ENCODE measurements around the gene NUP205.
"Not testable (repeated sequence)": the region's sequence is repeated elsewhere in the genome, so short reads cannot be mapped to it uniquely, and the experiment has no call there.

NUP205 gene

GRCh38 chr7:135666846-135667245, 109.1 kb downstream of the NUP205 start:
- no peak for DNase-seq (ENCODE audit: low read depth)

DNA sequence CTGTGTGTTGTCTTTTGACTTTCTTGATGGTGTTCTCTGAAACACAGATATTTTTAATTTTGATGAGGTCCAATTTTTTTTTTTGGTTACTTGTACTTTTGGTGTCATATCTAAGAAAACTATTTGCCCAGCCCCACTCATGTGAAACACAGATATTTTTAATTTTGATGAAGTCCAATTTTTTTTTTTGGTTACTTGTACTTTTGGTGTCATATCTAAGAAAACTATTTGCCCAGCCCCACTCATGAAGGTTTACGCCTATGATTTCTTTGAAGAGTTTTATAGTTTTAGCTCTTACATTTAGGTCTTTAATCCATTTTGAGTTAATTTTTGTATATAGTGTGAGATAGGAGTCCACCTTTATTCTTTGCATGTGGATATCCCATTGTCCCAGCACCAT, 109.9 kb downstream of the NUP205 start:
- not testable (repeated sequence) for DNase-seq (ENCODE audit: low read depth)

GRCh38 chr7:135668852-135669395, 111.2 kb downstream of the NUP205 start:
- DNase-seq (ENCODE audit: low read depth): not testable (repeated sequence)

DNA sequence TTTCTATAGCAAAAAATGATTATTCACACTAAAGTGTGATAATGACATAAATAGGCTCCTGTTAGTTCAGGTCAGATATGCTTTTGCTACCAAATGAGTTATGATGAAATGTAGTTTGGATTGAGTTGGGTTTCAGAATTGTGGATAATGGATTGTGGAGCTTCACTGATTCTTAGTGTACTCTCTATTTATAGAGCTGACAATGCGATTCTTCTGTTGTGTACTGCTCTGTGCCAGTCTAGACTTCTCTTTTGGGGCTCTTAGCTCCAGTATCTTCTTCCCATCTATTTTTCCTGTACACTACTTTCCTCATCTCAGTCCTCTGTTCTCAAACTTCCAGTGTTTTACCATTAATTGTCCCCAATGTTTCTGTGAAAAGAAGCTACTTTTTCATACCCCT, 112.1 kb downstream of the NUP205 start:
- DNase-seq (ENCODE audit: low read depth): no peak

GRCh38 chr7:135670179-135670578, 112.5 kb downstream of the NUP205 start:
- no peak for DNase-seq (ENCODE audit: low read depth)

DNA sequence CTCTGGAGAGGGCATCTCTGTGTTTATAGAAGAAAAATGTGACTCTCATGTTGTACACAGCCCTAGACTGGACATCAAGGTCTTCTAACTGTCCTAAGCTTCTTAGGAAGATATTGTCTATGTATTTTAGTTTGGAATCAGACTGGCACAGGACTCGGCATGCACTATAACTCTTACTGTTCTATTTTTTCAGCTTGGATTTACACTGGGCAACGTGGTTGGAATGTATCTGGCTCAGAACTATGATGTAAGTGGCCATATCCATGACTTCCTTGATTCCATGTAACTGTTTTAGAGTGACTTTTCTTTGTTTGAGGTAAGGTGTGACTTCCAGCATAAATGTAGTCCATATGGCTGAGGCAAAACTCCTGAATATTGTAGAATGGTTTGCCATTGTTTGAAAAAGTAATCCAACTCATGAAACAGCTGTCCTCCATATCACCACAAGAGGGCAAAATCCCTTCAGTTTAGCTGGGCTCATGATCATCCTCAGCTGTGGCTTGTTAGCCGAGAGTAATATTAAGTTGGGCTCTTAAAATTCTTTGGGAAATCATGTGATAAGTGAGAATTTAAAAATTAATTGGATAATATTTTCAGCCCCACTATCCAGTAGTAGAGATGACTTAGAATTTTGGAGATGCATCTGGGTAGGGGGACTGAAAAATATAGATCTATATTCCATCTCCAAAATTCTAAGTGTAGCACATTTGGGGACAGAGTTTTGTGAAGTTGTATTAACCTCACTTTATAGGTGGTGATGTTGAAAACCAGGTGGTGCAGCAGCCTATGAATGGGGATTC, 115.0 kb downstream of the NUP205 start:
- DNase-seq (ENCODE audit: low read depth): no peak

GRCh38 chr7:135673360-135673706, 115.6 kb downstream of the NUP205 start:
- DNase-seq (ENCODE audit: low read depth): no peak

- DNase-seq (ENCODE audit: low read depth): no peak
Measured at GRCh38 chr7:135678612-135679575, 121.2 kb downstream of the NUP205 start.

DNA sequence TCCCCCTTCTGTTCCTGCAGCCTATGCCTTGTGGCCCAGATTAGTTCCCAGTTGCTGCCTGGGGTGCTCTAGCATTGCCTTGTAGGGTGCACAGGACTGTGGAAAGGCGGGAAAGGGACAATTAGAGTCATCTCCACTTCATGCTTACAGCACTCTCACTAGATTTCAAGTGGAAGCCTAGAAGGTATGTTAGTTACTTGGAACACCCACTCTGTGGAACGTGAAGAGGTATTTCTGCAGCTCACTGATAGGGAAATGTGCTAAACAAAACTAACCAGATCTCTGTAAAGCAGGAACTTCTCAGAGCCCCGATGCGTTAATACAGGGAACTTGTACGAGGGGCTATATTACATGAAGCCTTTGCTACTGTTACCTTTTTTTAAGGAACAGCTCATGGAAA, 124.0 kb downstream of the NUP205 start:
- no peak for DNase-seq (ENCODE audit: low read depth)

DNA sequence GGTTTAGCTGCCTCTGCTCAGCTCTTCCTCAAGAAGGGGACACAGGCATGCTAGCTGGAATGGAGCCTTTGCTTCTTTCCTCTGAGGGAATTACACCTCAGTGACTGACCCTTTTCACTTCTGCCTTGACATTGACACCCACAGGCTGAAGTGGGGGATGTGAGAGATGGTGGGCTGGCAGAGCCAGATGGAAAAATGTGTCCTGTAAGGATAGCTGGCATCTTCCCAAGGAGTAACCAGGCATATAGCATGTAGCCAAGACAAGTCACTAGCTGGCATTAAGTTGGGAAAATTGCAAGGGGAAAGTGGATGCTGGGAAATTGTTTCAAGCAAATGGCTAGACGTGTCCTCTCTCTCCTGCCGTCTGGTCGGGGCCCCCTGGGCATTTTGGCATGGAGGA, 124.5 kb downstream of the NUP205 start:
- no peak for DNase-seq (ENCODE audit: low read depth)

DNA sequence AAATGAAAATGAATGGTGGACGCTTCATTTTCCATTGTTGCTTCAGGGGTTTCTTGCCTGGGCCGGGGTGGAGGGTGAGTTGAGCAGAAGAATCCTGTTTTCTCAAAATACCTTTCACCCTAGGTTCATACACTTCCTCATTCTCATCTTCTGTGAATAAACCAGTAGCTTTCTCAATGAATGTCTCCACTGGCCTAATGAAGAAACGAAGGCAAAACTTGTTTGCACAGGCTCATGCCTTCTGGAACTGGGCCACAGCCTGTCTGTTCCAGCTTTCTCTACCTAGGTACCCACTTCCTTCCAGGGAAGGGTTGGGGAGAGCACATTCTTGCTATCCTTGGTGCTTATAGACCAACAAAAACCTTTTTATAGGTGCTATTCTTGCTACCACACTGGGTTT, 125.9 kb downstream of the NUP205 start:
- no peak for DNase-seq (ENCODE audit: low read depth)

DNA sequence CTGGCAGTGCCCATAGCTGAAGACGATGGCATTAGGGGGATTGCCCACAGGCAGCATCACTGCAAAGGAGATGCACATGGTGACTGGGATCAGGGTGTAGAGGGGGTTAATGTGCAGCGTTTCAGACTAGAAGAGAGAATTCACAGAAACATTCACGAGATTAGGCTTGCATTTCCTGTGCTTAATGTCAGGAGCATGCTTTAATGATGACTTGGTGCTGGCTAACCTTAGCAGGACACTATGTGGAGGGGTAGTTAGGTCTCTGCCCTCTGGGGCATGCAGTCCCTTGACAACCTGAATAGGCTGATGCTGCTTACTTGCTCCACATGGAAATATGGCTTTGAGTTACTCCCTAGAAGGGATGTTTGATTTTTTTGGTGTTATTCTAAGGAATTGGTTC, 126.4 kb downstream of the NUP205 start:
- DNase-seq (ENCODE audit: low read depth): no peak

DNA sequence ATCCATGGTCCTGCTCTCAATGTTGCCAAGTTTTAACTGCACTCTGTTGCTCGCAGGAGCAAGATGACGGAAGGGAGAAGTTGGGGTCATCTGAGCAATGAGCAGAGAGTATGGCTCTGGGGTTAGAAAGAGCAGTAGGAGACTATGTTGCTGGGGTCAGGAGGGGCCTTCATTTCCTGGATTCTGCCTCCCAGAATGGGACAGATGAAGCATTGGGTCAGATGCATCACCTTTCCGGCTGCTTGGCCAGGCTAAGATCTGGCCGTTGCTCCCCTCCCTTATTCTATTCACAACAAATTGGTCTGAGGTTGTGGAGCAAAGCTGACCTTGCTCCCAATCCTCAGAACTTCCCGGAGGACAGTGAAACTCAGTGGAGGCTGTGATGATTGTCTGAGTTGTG, 127.0 kb downstream of the NUP205 start:
- DNase-seq (ENCODE audit: low read depth): no peak

DNA sequence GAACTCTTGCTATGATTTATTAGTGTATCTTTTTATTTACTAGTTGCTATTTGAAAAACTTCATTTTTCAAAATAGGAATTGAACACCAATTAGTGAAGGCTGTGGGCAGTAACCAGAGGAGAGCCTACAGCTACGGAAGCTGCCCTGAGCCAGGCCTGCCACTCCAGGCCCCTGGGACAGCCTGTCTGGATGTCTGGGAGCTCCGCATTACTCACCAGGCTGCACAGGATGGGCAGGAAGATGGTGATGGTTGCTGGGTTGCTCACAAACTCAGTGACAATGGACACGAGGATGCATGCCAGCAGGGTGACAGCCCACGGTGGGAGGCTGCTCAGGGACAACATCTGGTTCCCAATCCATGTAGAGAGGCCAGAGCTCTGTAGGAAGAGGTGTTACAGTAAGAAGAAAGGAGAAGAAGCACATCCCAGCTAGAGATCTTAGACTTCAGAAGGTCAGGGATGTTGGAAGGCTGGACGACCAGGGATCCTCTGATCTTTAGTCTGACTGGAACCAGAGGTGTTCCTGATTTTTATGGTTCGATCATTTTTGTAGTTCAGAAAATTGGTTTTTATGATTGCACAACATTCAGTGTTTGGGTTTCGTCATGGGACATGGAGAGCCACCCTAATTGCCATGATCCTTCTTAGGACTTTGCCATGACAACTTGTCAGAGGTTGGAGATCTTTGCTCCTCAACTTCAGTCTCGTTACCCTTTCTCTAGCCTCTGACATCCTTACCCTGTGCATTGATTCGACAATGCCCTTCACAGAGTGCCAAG, 127.8 kb downstream of the NUP205 start:
- no peak for DNase-seq (ENCODE audit: low read depth)

GRCh38 chr7:135687466-135687865, 129.7 kb downstream of the NUP205 start:
- no peak for DNase-seq (ENCODE audit: low read depth)

DNA sequence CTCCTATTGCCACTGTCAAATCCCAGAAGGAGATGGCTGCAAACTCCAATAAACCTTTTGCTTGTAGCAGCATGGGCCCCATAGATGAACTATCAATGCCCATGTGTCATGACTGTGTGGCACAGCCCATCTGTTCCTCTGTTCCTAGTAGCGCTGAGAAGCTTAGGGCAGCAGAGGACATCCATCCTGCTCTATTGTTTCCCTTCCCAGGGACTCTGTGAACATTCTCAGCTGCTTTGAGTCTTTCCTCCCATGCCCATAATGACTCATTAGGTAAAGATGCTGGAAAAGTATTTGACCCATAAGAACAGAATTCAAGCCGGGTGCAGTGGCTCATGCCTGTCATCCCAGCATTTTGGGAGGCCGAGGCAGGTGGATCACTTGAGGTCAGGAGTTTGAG, 132.8 kb downstream of the NUP205 start:
- DNase-seq (ENCODE audit: low read depth): no peak

- DNase-seq (ENCODE audit: low read depth): no peak
Measured at GRCh38 chr7:135692055-135692454, 134.3 kb downstream of the NUP205 start.

DNA sequence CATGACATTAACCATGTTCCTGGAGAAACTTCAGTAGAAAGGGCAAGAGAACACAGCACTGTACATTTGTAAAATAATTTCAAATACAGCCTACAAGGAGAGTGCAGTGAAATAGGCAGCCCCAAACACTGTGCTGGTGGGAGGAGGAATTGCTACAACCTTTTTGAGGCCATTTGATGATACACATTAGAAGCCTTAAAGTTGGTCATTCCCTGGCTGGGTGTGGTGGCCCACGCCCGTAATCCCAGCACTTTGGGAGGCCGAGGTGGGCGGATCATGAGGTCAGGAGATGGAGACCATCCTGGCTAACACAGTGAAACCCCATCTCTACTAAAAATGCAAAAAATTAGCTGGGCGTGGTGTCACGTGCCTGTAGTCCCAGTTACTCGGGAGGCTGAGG, 134.9 kb downstream of the NUP205 start:
- DNase-seq (ENCODE audit: low read depth): not testable (repeated sequence)

DNA sequence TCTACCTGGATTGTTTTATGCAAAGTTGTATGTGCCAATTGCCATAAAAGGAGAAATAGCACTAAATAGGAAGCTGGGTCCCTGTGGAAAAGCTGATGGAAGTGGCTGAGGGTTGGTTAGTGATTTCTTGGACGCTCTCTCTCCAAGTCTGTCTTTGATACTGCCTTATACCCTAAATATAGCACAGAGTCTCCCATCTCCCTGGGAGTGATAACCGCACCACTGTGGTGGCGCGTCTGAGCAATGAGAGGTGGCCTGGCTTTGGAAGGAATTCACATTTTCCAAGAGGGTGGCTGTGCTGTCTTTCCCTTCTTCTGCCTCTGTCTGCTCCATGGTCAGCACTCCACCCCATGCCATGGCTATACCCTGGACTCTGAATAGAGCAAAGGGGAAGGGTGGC, 135.8 kb downstream of the NUP205 start:
- no peak for DNase-seq (ENCODE audit: low read depth)

DNA sequence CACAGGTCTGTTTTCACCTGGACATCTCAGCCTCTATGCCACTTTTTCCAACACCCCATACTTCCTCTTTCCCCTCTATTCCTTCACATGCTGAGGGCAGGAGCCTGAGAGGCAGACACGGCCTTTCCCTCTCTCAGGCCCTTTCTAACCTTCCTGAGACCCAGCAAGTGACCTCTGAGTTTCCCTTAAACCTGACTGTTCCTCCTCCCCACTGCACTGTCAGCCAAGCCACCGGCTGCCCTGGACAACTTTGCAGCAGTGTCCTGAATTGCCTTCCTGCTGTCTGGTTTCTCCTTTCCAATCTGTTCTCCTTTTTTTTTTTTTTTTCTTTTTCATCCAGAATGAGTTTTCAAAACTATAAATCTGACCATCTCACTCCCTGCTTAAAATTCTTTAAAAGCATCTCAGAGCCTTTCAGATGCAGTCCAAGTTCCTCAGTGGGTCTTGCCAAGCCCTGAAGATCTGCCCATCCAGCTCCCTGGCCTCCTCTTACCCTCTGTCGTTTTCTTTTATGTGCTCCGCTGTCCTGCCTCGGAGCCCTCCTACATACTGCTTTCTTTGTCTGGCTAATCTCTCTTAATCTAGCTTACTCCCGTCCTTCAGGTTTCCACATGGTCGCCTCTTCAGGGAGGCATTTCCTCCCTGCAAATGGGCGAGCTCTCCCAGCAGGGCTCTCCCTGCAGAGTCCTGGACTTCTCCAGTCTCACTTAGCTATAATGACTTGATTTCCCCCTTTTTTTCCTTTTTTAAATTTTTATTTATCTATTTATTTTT, 139.7 kb downstream of the NUP205 start:
- no peak for DNase-seq (ENCODE audit: low read depth)
